Measurements from ENCODE around the gene WDR33.

DNA sequence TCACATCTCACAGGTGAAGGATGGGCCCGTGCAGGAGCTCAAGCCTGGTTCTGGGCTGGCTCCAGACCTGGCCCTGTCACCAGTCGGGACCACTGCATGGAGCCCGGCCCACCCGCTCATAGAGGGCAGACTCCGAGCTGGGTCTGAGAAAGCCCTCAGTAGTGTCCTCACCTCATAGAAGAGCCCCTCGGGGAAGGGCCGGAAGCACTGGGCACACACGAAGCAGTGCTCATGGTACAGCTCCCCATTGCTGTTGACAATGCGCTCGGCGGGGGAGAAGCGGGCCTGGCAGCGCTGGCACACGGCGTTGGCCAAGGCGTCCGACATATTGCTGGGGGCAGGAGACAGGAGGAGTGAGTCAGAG, 153.8 kb downstream of the WDR33 start:
- TF ChIP-seq CTCF (IDR thresholded peaks at IDR 0.05; ENCODE audit: low read depth, low read length) (no peak), EZH2phosphoT487 (IDR thresholded peaks at IDR 0.05; ENCODE audit: low read depth) (no peak)

All from OCI-LY3 (cell line).